HCT116 (cell line): ENCODE data around the gene FABP2. TPM values are rescaled to one million over a fixed set of nuclear protein-coding genes. Genes with fewer than 3 reads are reported as not detected.
"Not testable (repeated sequence)": the region's sequence is repeated elsewhere in the genome, so short reads cannot be mapped to it uniquely, and the experiment has no call there.

Experiments used
- ATAC-seq: fragments of 200-7000 bp; cut with Tn5 transposase; 2 replicates; pipeline ENCODE4 v1.9.1; 2020; ENCODE audit warnings: mild to moderate bottlenecking, moderate library complexity
- BruUV-seq: library from RNA; stranded (reverse); fragments of 400-500 nt; replicated peaks from 2 replicates; lab custom pipeline; 2021; lab: Mats Ljungman, UMichigan
- CTCF ChIA-PET: fragments of 300-600 bp; sonication (Branson Sonifier 250); formaldehyde crosslinking; loops from one replicate; lab custom pipeline; 2021; ENCODE audit warnings: antibody characterized with exemption; lab: Charles Lee
- POLR2A ChIA-PET: fragments of 300-600, 350-600 bp; sonication (Branson Sonifier 250); formaldehyde crosslinking; loops from one replicate; lab custom pipeline; 2021; ENCODE audit warnings: antibody characterized with exemption; lab: Charles Lee
- RAD21 ChIA-PET, 2 experiments: fragments of 300-600 bp; sonication (Branson Sonifier 250); formaldehyde crosslinking; loops; one replicate each; lab custom pipeline; 2023; ENCODE audit warnings: low total read pairs in 2 of 2; ENCODE audit not compliant: uncharacterized antibody in 2 of 2, unreplicated experiment in 2 of 2, low non-redundant PET in 1 of 2; lab: Charles Lee
- DNase-seq: peaks from one replicate; pipeline ENCODE4 v3.0.0-alpha.2; 2010; ENCODE audit warnings: low read depth, low spot score
- H2AFZ ChIP-seq: fragments of 200-600 bp; shearing (Covaris generic), sonication (generic); 2 replicates; pipeline ENCODE4 v1.6.1; 2017; ENCODE audit warnings: low read depth, mixed run types, mixed read lengths, antibody characterized with exemption, low read length; ENCODE audit not compliant: poor library complexity, severe bottlenecking
- H3K27ac ChIP-seq: 2 replicates; pipeline ENCODE4 v1.5.1; 2012; ENCODE audit warnings: low read depth, low read length
- H3K27me3 ChIP-seq: fragments of 200-600 bp; sonication (generic); 2 replicates; pipeline ENCODE4 v1.6.1; 2016; ENCODE audit warnings: mixed run types, low read length, mixed read lengths; ENCODE audit not compliant: insufficient read depth
- H3K36me3 ChIP-seq, 2 experiments: fragments of 200-500 bp in 1 of 2; fragments of 200-600 bp in 1 of 2; sonication (Bioruptor generic) in 1 of 2; sonication (generic) in 1 of 2; 2 replicates each; pipeline versions ENCODE4 v1.5.1 to v1.6.1; 2014 to 2016; ENCODE audit warnings: low read length in 2 of 2, inconsistent platforms in 1 of 2, mixed read lengths in 1 of 2, mixed run types in 1 of 2; ENCODE audit not compliant: insufficient read depth in 2 of 2, control insufficient read depth in 1 of 2
- H3K4me1 ChIP-seq, 2 experiments: fragments of 200-600 bp in 1 of 2; sonication (generic) in 1 of 2; 2 replicates each; pipeline versions ENCODE4 v1.5.1 to v1.6.1; 2012 to 2017; ENCODE audit warnings: low read length in 2 of 2, inconsistent platforms in 1 of 2, mild to moderate bottlenecking in 1 of 2, mixed read lengths in 1 of 2, mixed run types in 1 of 2, moderate library complexity in 1 of 2; ENCODE audit not compliant: insufficient read depth in 2 of 2, control insufficient read depth in 1 of 2
- H3K4me2 ChIP-seq: fragments of 200-600 bp; sonication (generic); 2 replicates; pipeline ENCODE4 v1.6.1; 2017; ENCODE audit warnings: mixed run types, low read length, mixed read lengths
- H3K4me3 ChIP-seq, 2 experiments: fragments of 200-600 bp in 1 of 2; sonication (generic) in 1 of 2; replicated peaks in 1 of 2; 2 replicates each; pipeline ENCODE4 v1.5.1; 2011 to 2016; ENCODE audit warnings: low read length in 2 of 2, control low read depth in 1 of 2, low read depth in 1 of 2, mild to moderate bottlenecking in 1 of 2, mixed read lengths in 1 of 2, mixed run types in 1 of 2
- H3K79me2 ChIP-seq: fragments of 200-600 bp; sonication (generic); 2 replicates; pipeline ENCODE4 v1.6.1; 2017; ENCODE audit warnings: mild to moderate bottlenecking, mixed run types, low read length, moderate library complexity, mixed read lengths; ENCODE audit not compliant: insufficient read depth
- H3K9ac ChIP-seq: fragments of 200-600 bp; sonication (generic); 2 replicates; pipeline ENCODE4 v1.6.1; 2016; ENCODE audit warnings: low read length, mixed read lengths
- H3K9me2 ChIP-seq: fragments of 200-600 bp; sonication (generic), shearing (Covaris generic); 2 replicates; pipeline ENCODE4 v1.6.1; 2017; ENCODE audit warnings: mixed run types, mild to moderate bottlenecking, moderate library complexity; ENCODE audit not compliant: insufficient read depth
- H3K9me3 ChIP-seq, 2 experiments: fragments of 200-500 bp in 1 of 2; fragments of 200-600 bp in 1 of 2; sonication (Bioruptor generic) in 1 of 2; sonication (generic) in 1 of 2; 2 replicates each; pipeline ENCODE4 v1.6.1; 2014 to 2017; ENCODE audit warnings: low read length in 2 of 2, mixed read lengths in 2 of 2, inconsistent platforms in 1 of 2, low read depth in 1 of 2, mild to moderate bottlenecking in 1 of 2, mixed run types in 1 of 2, moderate library complexity in 1 of 2; ENCODE audit not compliant: control insufficient read depth in 1 of 2, insufficient read depth in 1 of 2
- H4K20me1 ChIP-seq: fragments of 200-600 bp; sonication (generic), shearing (Covaris generic); 2 replicates; pipeline ENCODE4 v1.6.1; 2017; ENCODE audit warnings: mixed run types, mild to moderate bottlenecking, moderate library complexity; ENCODE audit not compliant: insufficient read depth
- intact Hi-C: fragments of 100-400 bp; cut with micrococcal nuclease; formaldehyde crosslinking; loops from 2 replicates; pipeline ENCODE4 v1.10.0; 2022
- total RNA-seq: library from RNA; stranded (reverse); gene quantifications from one replicate; pipeline ENCODE4 v1.2.1, GENCODE V29; 2021; ENCODE audit not compliant: unreplicated experiment

FABP2 gene
- total RNA-seq, 1 experiment from 2014 or later = not detected

DNA sequence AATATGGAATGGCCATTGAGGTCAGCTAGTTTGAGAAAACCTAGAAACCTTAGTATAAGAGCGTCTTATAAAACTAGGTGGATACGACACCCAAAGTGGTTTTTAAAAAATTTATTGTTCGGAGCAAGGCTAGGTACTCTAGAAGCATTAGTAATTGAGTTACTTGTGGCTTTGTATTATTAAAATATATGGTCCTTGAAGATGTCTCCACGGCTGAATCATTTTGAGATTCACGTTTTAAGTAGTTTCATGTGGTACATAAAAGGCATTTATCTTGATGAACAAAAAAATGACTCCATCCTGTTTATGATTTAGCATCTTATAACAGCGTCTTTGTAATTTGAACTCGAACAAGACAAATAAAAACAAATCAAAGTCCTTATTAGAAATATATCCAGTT lies 44.9 kb upstream of the FABP2 start:
- H3K36me3 ChIP-seq, H4K20me1 ChIP-seq, H3K9ac ChIP-seq, H3K27me3 ChIP-seq, RAD21 ChIA-PET, DNase-seq, H3K79me2 ChIP-seq, CTCF ChIA-PET, ATAC-seq, H2AFZ ChIP-seq, H3K4me2 ChIP-seq, H3K4me3 ChIP-seq, H3K27ac ChIP-seq, intact Hi-C loops, POLR2A ChIA-PET, H3K9me2 ChIP-seq, H3K9me3 ChIP-seq, BruUV-seq, H3K4me1 ChIP-seq: not testable (repeated sequence)

DNA sequence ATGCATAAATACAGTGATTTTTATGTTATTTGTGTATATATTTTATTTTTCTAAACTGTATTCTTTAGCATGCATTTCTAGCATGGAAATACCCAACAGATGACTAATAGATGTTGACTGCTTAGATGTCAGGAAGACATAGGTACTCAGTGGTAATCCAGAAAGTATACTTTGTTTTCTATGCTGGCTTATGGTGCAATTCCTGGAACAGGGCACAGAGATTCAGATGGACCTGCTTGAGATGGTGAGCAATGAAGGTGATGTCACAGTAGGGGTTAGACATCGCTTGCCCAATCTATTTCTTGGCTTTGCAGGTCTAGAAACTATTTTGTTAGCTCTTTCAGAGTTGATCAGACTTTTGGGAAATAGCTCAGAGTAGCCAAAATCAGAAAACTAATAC lies 42.3 kb upstream of the FABP2 start:
- H2AFZ ChIP-seq, H3K27ac ChIP-seq, H4K20me1 ChIP-seq, H3K27me3 ChIP-seq, H3K9ac ChIP-seq, ATAC-seq, BruUV-seq, H3K79me2 ChIP-seq, RAD21 ChIA-PET, H3K4me3 ChIP-seq, H3K9me3 ChIP-seq, H3K9me2 ChIP-seq, H3K4me2 ChIP-seq, POLR2A ChIA-PET, DNase-seq, CTCF ChIA-PET, H3K36me3 ChIP-seq, intact Hi-C loops, H3K4me1 ChIP-seq: not testable (repeated sequence)

DNA sequence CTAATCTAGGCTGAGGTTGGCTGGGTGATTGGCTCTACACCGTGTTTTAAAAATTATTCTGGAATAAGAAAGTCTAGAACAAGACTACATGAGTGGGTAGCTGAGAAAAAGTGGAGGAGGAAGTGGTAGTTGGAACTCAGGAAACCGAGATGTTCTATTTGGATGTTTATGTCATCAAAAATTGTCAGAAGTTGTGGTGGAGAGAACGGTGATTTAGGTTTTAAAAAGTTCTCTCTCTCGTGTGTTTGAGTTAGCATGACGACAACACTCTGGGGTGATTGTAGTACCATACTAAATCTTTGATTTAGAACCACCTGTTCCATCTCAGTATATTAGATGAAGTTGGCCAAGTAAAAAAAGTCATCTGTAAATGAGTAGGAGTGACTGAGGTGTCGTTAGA lies 41.4 kb upstream of the FABP2 start:
- RAD21 ChIA-PET, H3K79me2 ChIP-seq, CTCF ChIA-PET, H3K4me1 ChIP-seq, H3K4me2 ChIP-seq, BruUV-seq, intact Hi-C loops, H4K20me1 ChIP-seq, H3K9ac ChIP-seq, ATAC-seq, H3K36me3 ChIP-seq, H3K27ac ChIP-seq, H2AFZ ChIP-seq, H3K9me3 ChIP-seq, POLR2A ChIA-PET, H3K9me2 ChIP-seq, H3K4me3 ChIP-seq, H3K27me3 ChIP-seq, DNase-seq: not testable (repeated sequence)

DNA sequence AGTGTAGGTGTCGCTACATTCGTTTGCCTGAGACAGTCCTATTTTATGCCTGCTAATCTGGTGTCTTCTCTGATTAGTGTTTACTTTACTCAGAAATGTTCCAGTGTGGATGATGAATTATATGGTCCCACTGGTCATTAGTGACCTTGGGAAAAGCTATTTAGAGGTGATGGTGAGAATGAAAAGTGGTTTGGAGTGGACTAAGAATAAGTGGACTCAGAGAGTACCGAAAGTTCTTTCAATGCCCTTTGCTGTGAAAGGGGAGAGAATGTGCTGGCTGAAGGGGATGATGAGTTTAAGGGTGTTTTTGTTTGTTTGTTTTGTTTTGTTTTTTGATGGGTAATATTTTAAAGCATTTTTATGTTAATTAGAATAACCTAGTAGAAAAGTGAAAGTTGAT lies 40.5 kb upstream of the FABP2 start:
- intact Hi-C loops, H2AFZ ChIP-seq, H3K9me2 ChIP-seq, ATAC-seq, H3K4me2 ChIP-seq, BruUV-seq, H3K9ac ChIP-seq, CTCF ChIA-PET, H3K79me2 ChIP-seq, H3K4me3 ChIP-seq, DNase-seq, H3K36me3 ChIP-seq, H3K27ac ChIP-seq, RAD21 ChIA-PET, POLR2A ChIA-PET, H3K27me3 ChIP-seq, H3K4me1 ChIP-seq, H4K20me1 ChIP-seq, H3K9me3 ChIP-seq: not testable (repeated sequence)

DNA sequence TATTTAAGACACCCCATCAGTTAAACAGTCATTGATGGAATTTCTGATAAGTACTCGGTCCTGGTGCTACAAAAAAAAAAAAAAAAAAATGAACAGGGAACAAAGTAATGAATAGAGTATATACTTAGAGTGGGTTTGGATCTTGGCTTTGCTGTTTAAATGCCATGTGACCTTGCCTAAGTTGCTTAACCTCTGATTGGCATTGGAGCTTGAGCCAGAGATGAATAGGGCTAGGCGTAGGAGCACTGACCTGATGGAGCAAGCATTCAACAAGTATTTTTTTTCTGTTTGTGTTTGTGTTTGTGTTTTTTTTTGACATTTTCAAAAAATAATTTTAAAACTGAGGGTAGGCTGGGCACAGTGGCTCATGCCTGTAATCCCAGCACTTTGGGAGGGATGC lies 37.9 kb upstream of the FABP2 start:
- H3K9me2 ChIP-seq, DNase-seq, H3K27me3 ChIP-seq, RAD21 ChIA-PET, H2AFZ ChIP-seq, H3K9ac ChIP-seq, H3K4me3 ChIP-seq, H3K9me3 ChIP-seq, ATAC-seq, H3K4me2 ChIP-seq, H3K79me2 ChIP-seq, H3K27ac ChIP-seq, BruUV-seq, H3K4me1 ChIP-seq, POLR2A ChIA-PET, CTCF ChIA-PET, intact Hi-C loops, H3K36me3 ChIP-seq, H4K20me1 ChIP-seq: not testable (repeated sequence)
